ENCODE data around the gene SLC9A9. TPM values are rescaled to one million over a fixed set of nuclear protein-coding genes. Genes with fewer than 3 reads are reported as not detected.
A peak's percentile ranks its signal among the peaks of the same experiment; 100 is the strongest.

SLC9A9 gene
- total and polyA plus RNA-seq, 9 of the 15 experiments (the other 6 are each of a cell fraction or from before 2014, with no cell fraction given), result 0.03 to 0.13 TPM; not detected in 7

- TF ChIP-seq PBX2 (CRISPR knock-in tag; IDR thresholded peaks at IDR 0.05; ENCODE audit: low read depth), result no peak
- 0 out of 2 replicates have a peak, but pooled peaks have one; percentile 24 for TF ChIP-seq PBX2 (tag; conservative IDR thresholded peaks at IDR 0.05; ENCODE audit: low read depth)
- no peak for TF ChIP-seq ZNF217 (CRISPR knock-in tag; IDR thresholded peaks at IDR 0.05)
- no peak for TF ChIP-seq KLF1 (tag; IDR thresholded peaks at IDR 0.05)
- no peak for TF ChIP-seq MAX (CRISPR knock-in tag; IDR thresholded peaks at IDR 0.05)
- peak; percentile 84; the same call in 1 of the 2 replicates for TF ChIP-seq FOXM1 (IDR thresholded peaks at IDR 0.05; ENCODE audit: low read depth)
- no peak for TF ChIP-seq FOXM1 (CRISPR knock-in tag; IDR thresholded peaks at IDR 0.05; ENCODE audit: low read depth)
- TF ChIP-seq AFF1 (IDR thresholded peaks at IDR 0.05; ENCODE audit: low read depth in 1 of 2, partially characterized antibody in 2 of 2), result no peak
- no peak for TF ChIP-seq CHCHD3 (CRISPR knock-in tag; IDR thresholded peaks at IDR 0.05)
- TF ChIP-seq MNT (conservative IDR thresholded peaks at IDR 0.05), result 0 out of 4 replicates have a peak, but pooled peaks of 1 of the 2 experiments have one; percentile 28
- TF ChIP-seq HMBOX1 (IDR thresholded peaks at IDR 0.05), result peak; percentile 74; the same call in 1 of the 2 replicates
- TF ChIP-seq PHF21A (IDR thresholded peaks at IDR 0.05; ENCODE audit: borderline replicate concordance, low read depth), result no peak
- no peak for TF ChIP-seq USF2 (CRISPR knock-in tag; IDR thresholded peaks at IDR 0.05)
- TF ChIP-seq ZNF668 (CRISPR knock-in tag; IDR thresholded peaks at IDR 0.05), result no peak
- TF ChIP-seq ZNF780A (CRISPR knock-in tag; IDR thresholded peaks at IDR 0.05), result no peak
- TF ChIP-seq PTTG1 (tag; IDR thresholded peaks at IDR 0.05; ENCODE audit: low read depth), result no peak
Measured at GRCh38 chr3:143283432-143284128, 564.7 kb downstream of the SLC9A9 start (continued).
